ENCODE data around the gene C6orf89.

The C6orf89 gene

DNA sequence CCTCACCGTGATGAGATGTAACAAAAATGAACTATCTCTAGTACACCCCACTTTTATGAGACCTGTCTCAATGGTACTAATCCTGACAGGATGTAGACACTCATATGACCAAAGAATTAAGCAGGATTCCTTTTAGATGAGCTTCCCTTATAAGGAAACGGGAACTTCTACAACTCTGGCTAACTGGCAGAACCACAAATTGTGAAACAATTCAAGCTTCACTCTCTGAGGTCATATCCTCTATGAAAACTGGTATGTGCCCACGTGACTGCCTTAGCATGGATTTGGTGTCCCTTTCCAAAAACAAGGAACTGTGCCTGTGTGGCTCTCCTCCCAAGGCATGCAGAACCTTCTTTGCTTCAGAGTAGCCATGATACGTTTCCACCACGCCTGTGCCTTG is 32.4 kb upstream of the C6orf89 start:
- DNase-seq: no peak
- Histone ChIP-seq H4K20me1 (ENCODE audit: insufficient read depth, low read length) (no peaks in the 10 kb centered on the region), H3K27ac (ENCODE audit: low read length) (no peak overlapping the region), H3K4me3 (ENCODE audit: low read length) (no peak overlapping the region), H3K36me3 (replicated peaks; ENCODE audit: insufficient read depth, low read length) (no peaks in the 10 kb centered on the region), H3K9me2 (replicated peaks; ENCODE audit: insufficient read depth, low read length) (no peaks in the 10 kb centered on the region), H3K4me2 (ENCODE audit: low read depth, low read length) (no peak overlapping the region), H3K79me2 (ENCODE audit: low read length) (peaks cover 11% of the 10 kb centered on the region), H3K9ac (ENCODE audit: low read length) (no peak overlapping the region), H3K9me3 (replicated peaks; ENCODE audit: insufficient read depth, low read length) (no peaks in the 10 kb centered on the region), H3K27me3 (replicated peaks; ENCODE audit: insufficient read depth, low read length) (no peaks in the 10 kb centered on the region), H2AFZ (ENCODE audit: low read length) (no peak overlapping the region), H3K4me1 (ENCODE audit: low read length) (no peaks in the 10 kb centered on the region), H3F3A (ENCODE audit: insufficient read depth, low read length) (no peaks in the 10 kb centered on the region)
- no peak for TF ChIP-seq EZH2 (optimal IDR thresholded peaks at IDR 0.05; ENCODE audit: low read depth, low read length)
- TF ChIP-seq EZH2phosphoT487 (IDR thresholded peaks at IDR 0.05; ENCODE audit: low read length): no peak
- TF ChIP-seq, protein P1, sequence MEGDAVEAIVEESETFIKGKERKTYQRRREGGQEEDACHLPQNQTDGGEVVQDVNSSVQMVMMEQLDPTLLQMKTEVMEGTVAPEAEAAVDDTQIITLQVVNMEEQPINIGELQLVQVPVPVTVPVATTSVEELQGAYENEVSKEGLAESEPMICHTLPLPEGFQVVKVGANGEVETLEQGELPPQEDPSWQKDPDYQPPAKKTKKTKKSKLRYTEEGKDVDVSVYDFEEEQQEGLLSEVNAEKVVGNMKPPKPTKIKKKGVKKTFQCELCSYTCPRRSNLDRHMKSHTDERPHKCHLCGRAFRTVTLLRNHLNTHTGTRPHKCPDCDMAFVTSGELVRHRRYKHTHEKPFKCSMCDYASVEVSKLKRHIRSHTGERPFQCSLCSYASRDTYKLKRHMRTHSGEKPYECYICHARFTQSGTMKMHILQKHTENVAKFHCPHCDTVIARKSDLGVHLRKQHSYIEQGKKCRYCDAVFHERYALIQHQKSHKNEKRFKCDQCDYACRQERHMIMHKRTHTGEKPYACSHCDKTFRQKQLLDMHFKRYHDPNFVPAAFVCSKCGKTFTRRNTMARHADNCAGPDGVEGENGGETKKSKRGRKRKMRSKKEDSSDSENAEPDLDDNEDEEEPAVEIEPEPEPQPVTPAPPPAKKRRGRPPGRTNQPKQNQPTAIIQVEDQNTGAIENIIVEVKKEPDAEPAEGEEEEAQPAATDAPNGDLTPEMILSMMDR (IDR thresholded peaks at IDR 0.05; ENCODE audit: low read length): no peak

DNA sequence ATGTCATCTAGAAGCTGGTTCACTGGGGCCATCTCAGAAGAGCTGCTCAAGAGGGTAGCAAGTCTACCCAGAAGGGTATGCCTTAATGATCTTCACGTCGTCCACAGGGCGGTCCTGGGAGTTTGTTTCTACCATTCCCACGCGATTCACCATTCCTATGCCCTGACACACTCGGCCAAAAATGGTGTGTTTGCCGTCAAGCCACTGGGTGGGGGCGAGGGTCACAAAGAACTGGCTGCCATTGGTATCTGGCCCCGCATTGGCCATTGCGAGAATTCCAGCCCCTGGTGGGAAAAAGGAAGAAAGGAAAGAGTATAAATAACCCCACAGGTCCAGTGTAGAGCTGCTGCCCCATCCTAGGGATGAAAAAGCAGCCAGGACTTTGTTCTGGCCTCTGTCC is 30.0 kb upstream of the C6orf89 start:
- Histone ChIP-seq H3K79me2 (ENCODE audit: low read length) (peaks cover 24% of the 10 kb centered on the region), H3K36me3 (replicated peaks; ENCODE audit: insufficient read depth, low read length) (no peaks in the 10 kb centered on the region), H3K9ac (ENCODE audit: low read length) (no peak overlapping the region), H3K9me3 (replicated peaks; ENCODE audit: insufficient read depth, low read length) (no peaks in the 10 kb centered on the region), H4K20me1 (ENCODE audit: insufficient read depth, low read length) (no peaks in the 10 kb centered on the region), H3K4me2 (ENCODE audit: low read depth, low read length) (no peak overlapping the region), H3F3A (ENCODE audit: insufficient read depth, low read length) (no peaks in the 10 kb centered on the region), H2AFZ (ENCODE audit: low read length) (no peak overlapping the region), H3K27me3 (replicated peaks; ENCODE audit: insufficient read depth, low read length) (no peaks in the 10 kb centered on the region), H3K4me1 (ENCODE audit: low read length) (no peaks in the 10 kb centered on the region), H3K27ac (ENCODE audit: low read length) (no peak overlapping the region), H3K4me3 (ENCODE audit: low read length) (no peak overlapping the region), H3K9me2 (replicated peaks; ENCODE audit: insufficient read depth, low read length) (no peaks in the 10 kb centered on the region)
- DNase-seq: no peak
- TF ChIP-seq, protein P1 (IDR thresholded peaks at IDR 0.05; ENCODE audit: low read length): no peak
- no peak for TF ChIP-seq EZH2 (optimal IDR thresholded peaks at IDR 0.05; ENCODE audit: low read depth, low read length)

DNA sequence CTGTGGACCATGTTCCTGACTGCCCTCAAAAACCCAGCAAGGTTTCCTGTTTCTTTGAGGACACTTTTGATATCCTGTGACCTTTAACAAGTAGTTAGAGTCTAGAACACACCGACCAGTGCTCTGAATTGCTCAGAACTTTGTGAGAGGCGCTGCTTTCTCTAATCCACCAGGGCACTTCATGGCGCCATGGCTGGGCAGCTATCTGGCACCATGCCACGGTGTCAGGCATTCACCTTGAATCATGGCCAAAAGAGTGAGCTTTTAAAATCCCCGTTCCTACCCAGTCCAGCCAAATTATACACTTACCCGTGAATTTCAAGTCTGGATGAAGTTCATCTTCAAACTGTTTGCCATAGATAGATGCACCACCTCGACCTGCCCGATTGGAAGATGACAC is 29.5 kb upstream of the C6orf89 start:
- H3K36me3 ChIP-seq (replicated peaks; ENCODE audit: insufficient read depth, low read length): no peaks in the 10 kb centered on the region
- TF ChIP-seq, protein P1 (IDR thresholded peaks at IDR 0.05; ENCODE audit: low read length): no peak
- TF ChIP-seq EZH2 (optimal IDR thresholded peaks at IDR 0.05; ENCODE audit: low read depth, low read length): no peak
- TF ChIP-seq EZH2phosphoT487 (IDR thresholded peaks at IDR 0.05; ENCODE audit: low read length): no peak

More for the DNA sequence above, 29.5 kb upstream of the C6orf89 start:
- no peak overlapping the region for H3K4me3 ChIP-seq (ENCODE audit: low read length)
- no peak overlapping the region for H3K4me2 ChIP-seq (ENCODE audit: low read depth, low read length)
- H3K79me2 ChIP-seq (ENCODE audit: low read length): peaks cover 29% of the 10 kb centered on the region
- no peak for DNase-seq
- H2AFZ ChIP-seq (ENCODE audit: low read length): no peak overlapping the region
- no peaks in the 10 kb centered on the region for H3K9me3 ChIP-seq (replicated peaks; ENCODE audit: insufficient read depth, low read length)
- no peaks in the 10 kb centered on the region for H3K27me3 ChIP-seq (replicated peaks; ENCODE audit: insufficient read depth, low read length)
- H3K9me2 ChIP-seq (replicated peaks; ENCODE audit: insufficient read depth, low read length): no peaks in the 10 kb centered on the region
- no peaks in the 10 kb centered on the region for H3K4me1 ChIP-seq (ENCODE audit: low read length)
- no peak overlapping the region for H3K27ac ChIP-seq (ENCODE audit: low read length)
- H3K9ac ChIP-seq (ENCODE audit: low read length): no peak overlapping the region
- H3F3A ChIP-seq (ENCODE audit: insufficient read depth, low read length): no peaks in the 10 kb centered on the region
- no peaks in the 10 kb centered on the region for H4K20me1 ChIP-seq (ENCODE audit: insufficient read depth, low read length)
